GM19043 (cell line): ENCODE measurements around the gene RARG.

ENCODE experiments used
- ATAC-seq: cut with Tn5 transposase; IDR thresholded peaks from one replicate; pipeline ENCODE4 v1.9.1; 2021; ENCODE audit warnings: low read depth; ENCODE audit not compliant: unreplicated experiment

Gene RARG

GRCh38 chr12:53231921-53232645 lies at the start of gene RARG:
RARG (minus strand) TSS chr12:53232209; CDS start chr12:53227545, 4,664 bp downstream.
- no peak for ATAC-seq

GRCh38 chr12:53279888-53280498 lies 48.0 kb upstream of the RARG start:
- ATAC-seq = no peak

- ATAC-seq = no peak
Measured at GRCh38 chr12:53279283-53279869, 47.4 kb upstream of the RARG start.

- ATAC-seq = no peak
Measured at GRCh38 chr12:53277981-53278380, 46.0 kb upstream of the RARG start.

- ATAC-seq = no peak
Measured at GRCh38 chr12:53276511-53276910, 44.5 kb upstream of the RARG start.

- no peak for ATAC-seq
Measured at GRCh38 chr12:53274445-53274844, 42.4 kb upstream of the RARG start.

- no peak for ATAC-seq
Measured at GRCh38 chr12:53268630-53269562, 36.9 kb upstream of the RARG start.

GRCh38 chr12:53267999-53268629 lies 36.1 kb upstream of the RARG start, which contains the start of gene ESPL1:
ESPL1 (plus strand) TSS chr12:53268299; CDS start chr12:53268767, 468 bp downstream.
- peak; percentile 70 for ATAC-seq

GRCh38 chr12:53267306-53267998 lies 35.4 kb upstream of the RARG start:
- no peak for ATAC-seq

- no peak for ATAC-seq
Measured at GRCh38 chr12:53265783-53266182, 33.8 kb upstream of the RARG start.

GRCh38 chr12:53259891-53260290 lies 27.9 kb upstream of the RARG start:
- ATAC-seq = no peak

GRCh38 chr12:53258541-53259539 lies 26.8 kb upstream of the RARG start:
- no peak for ATAC-seq

GRCh38 chr12:53255996-53256395 lies 24.0 kb upstream of the RARG start:
- no peak for ATAC-seq

- no peak for ATAC-seq
Measured at GRCh38 chr12:53254816-53255545, 23.0 kb upstream of the RARG start.

GRCh38 chr12:53253298-53253697 lies 21.3 kb upstream of the RARG start:
- no peak for ATAC-seq

- ATAC-seq = no peak
Measured at GRCh38 chr12:53252349-53252916, 20.4 kb upstream of the RARG start.
